ENCODE measurements around the gene CFDP1.
"Not testable (repeated sequence)": the region's sequence is repeated elsewhere in the genome, so short reads cannot be mapped to it uniquely, and the experiment has no call there.

The CFDP1 gene

DNA sequence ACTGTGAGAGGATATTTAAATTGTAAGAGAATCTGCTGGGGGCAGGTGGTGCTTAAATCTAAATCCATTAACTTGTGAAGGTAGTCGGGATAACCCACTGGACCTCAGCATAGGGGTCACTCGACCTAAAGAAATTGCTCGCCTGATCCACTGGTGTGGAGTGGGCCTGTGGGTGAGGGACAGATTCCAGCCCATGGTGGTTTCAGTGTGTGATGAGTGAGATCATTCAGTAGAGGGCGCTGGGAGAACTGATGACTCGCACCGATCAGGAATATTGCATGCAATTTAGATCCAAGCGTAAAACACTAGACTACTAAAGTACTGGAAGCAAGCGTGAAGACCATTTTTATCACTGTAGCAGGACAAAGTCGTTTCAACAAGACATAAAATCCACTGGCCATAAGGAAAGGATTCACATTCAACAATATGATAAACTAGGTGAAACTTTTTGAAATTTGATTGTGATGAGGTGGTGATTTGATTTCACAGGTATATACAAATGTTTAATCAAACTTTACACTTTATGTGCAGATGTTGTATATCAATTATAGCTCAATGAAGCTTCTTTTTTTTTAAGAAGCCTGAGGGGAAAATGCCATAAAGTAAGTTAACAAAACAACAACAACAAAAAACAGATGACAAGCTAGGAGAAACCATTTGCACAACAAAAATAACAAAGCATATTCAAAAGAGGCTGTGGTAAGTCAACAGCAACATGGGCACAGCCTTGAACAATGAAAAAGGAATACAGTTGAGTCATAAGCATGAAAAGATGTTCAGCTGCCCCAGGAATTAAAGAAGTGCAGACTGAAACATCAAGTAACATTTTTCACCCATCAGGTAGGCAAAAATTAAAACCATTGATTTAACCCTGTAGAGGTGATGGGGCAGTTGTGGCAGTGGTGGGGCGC lies 38.7 kb upstream of the CFDP1 start:
- Histone ChIP-seq H3K36me3 (ENCODE audit: insufficient read depth, low read length) (no peaks in the 10 kb centered on the region), H3K4me3 (ENCODE audit: low read depth in 1 of 2, low read length in 2 of 2) (no peak overlapping the region), H3K9me3 (ENCODE audit: low read length) (no peaks in the 10 kb centered on the region), H3K27me3 (ENCODE audit: control insufficient read depth in 1 of 2, insufficient read depth in 2 of 2, low read length in 2 of 2) (no peaks in the 10 kb centered on the region), H3K4me1 (ENCODE audit: insufficient read depth, low read length) (no peaks in the 10 kb centered on the region), H3K27ac (ENCODE audit: low read depth, low read length) (no peak overlapping the region), H3K9ac (ENCODE audit: low read length) (no peak overlapping the region)

DNA sequence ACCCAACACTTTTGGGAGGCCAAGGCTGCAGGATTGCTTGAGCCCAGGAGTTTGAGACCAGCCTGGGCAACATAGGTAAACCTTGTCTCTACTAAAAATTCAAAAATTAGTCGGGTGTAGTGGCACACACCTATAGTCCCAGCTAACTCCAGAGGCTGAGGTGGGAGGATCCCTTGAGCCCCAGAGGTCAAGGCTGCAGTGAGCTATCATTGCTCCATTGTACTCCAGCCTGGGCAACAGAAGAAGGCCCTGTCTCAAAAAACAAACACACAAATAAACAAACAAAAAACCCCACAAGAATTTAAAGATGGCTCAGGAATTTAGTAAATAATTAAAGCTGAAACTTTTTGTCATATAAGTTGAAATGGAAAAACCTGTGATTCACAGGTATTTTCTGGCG lies 33.5 kb upstream of the CFDP1 start:
- no peaks in the 10 kb centered on the region for H3K36me3 ChIP-seq (ENCODE audit: insufficient read depth, low read length)
- H3K27ac ChIP-seq (ENCODE audit: low read depth, low read length) = no peak overlapping the region

DNA sequence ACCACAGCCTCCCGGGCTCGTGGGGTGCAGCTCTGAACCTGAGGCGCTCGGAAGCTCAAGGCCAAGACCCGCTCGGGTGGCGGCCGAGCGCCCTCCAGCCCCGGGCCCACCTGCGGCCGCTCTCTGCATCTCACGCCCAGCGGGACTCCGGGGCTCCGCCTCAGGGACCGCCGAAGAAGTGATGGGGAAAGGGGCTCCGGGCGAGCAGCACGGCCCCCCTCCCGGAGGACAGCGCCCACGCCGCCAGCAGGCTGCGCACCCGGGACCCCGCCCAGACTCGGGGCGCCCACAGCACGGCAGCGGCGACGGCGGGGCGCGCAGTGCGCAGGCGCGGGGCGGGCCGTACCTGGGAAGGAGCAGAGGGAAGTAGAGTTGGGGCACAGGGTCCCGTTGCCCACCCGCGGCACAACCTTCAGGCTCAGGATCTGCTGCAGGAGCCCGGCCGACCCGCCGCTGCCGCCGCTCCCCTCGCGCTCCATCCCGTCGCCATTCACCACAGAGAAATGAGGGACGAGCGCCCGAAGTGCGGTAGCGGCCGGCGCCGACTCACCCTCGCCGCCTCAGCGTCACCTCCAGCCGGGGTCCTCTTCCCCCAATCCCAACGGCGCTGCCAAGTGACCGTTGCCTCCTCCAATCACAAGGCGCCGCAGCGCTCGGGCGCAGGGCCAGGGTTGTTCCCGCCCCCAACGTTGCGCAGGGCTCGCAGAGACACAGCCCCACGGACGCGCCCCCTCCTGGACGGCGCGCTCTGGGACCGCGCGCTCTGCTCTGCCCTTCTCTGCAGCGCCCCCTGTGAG lies 31.0 kb upstream of the CFDP1 start, which contains the start of gene TMEM170A:
TSS of gene TMEM170A (minus strand) at position 568 of the 797 bp plus-strand sequence. CDS start at position 479, 89 bp downstream.
- Histone ChIP-seq H3K9ac (ENCODE audit: low read length) (peak within 1 kb of the TSS; percentile 44), H3K4me1 (ENCODE audit: insufficient read depth, low read length) (peaks cover 5% of the 10 kb centered on the region), H3K27ac (ENCODE audit: low read depth, low read length) (peak within 1 kb of the TSS; percentile 98), H3K4me3 (ENCODE audit: low read depth in 1 of 2, low read length in 2 of 2) (peak within 1 kb of the TSS; percentile 63 to 94), H3K9me3 (ENCODE audit: low read length) (no peaks in the 10 kb centered on the region), H3K36me3 (ENCODE audit: insufficient read depth, low read length) (no peaks in the 10 kb centered on the region), H3K27me3 (ENCODE audit: control insufficient read depth in 1 of 2, insufficient read depth in 2 of 2, low read length in 2 of 2) (no peaks in the 10 kb centered on the region)

More for the DNA sequence above, 33.5 kb upstream of the CFDP1 start:
- peaks cover 1% of the 10 kb centered on the region for H3K4me1 ChIP-seq (ENCODE audit: insufficient read depth, low read length)
- H3K27me3 ChIP-seq (ENCODE audit: control insufficient read depth in 1 of 2, insufficient read depth in 2 of 2, low read length in 2 of 2) = no peaks in the 10 kb centered on the region
- H3K9me3 ChIP-seq (ENCODE audit: low read length) = no peaks in the 10 kb centered on the region
- H3K4me3 ChIP-seq (ENCODE audit: low read depth in 1 of 2, low read length in 2 of 2) = no peak overlapping the region
- no peak overlapping the region for H3K9ac ChIP-seq (ENCODE audit: low read length)

DNA sequence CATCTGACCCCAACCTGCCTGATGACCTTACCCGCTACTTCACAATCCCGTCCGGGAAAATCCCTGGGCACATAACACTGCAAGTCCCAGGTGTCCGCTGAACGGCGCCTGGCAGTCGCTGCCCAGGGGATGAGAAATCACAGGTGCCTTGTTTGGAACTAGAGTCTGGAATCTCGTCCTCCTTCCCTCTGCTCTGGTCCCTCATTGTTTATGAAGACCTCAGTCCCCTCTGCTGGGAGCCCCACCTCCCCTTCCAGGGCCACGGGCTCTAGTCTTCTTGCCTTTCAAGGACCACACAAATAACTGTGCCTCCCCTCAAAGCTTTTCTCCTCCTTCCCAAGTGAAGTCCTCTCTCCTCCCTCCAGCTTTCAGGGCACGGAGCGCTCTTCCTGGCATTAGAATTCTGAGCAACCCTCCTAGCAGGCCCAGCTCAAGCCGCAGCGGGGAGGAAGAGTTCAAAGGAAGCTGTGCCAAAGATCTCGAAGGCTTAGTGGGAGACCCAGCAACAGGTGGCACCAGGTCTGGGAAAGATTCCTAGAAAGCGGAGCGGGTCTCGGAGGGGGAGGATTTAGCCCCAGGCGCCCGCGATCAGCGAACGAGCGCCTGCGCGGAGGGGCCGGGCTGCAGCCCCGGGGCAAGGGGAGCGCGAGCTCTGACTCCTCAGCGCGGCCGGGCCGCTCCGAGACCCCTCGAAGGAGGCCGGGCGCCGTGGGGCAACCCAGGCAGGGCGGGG lies 30.3 kb upstream of the CFDP1 start:
- H3K27me3 ChIP-seq (ENCODE audit: control insufficient read depth in 1 of 2, insufficient read depth in 2 of 2, low read length in 2 of 2); H3K9me3 ChIP-seq (ENCODE audit: low read length); H3K36me3 ChIP-seq (ENCODE audit: insufficient read depth, low read length); H3K4me1 ChIP-seq (ENCODE audit: insufficient read depth, low read length): not testable (repeated sequence)
- Histone ChIP-seq H3K4me3 (ENCODE audit: low read depth in 1 of 2, low read length in 2 of 2) (peak overlapping the region; percentile 63 to 94), H3K27ac (ENCODE audit: low read depth, low read length) (peak overlapping the region; percentile 98), H3K9ac (ENCODE audit: low read length) (peak overlapping the region; percentile 44)

DNA sequence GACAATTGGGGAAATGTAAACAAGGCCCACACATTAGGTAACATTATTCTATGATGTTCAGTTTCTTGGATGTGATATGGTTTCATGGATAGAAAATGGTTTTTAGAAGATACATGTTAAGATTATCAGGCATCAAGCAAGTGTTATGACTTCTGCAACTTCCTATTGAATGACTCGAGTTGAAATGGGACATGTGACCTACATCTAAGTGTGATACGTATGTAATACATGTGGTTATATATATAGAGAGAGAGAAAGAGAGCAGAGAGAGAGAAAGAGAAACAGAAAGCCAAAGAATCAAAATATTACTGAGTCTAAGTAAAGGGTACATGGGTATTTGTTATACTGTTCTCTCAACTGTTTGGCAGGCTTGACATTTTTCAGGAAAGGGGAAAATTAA lies 29.5 kb upstream of the CFDP1 start:
- no peak overlapping the region for H3K27ac ChIP-seq (ENCODE audit: low read depth, low read length)
- H3K4me3 ChIP-seq (ENCODE audit: low read depth in 1 of 2, low read length in 2 of 2) = peak overlapping the region in 1 of 2 donors; percentile 63
- H3K9ac ChIP-seq (ENCODE audit: low read length) = no peak overlapping the region
- H3K36me3 ChIP-seq (ENCODE audit: insufficient read depth, low read length) = no peaks in the 10 kb centered on the region
- H3K9me3 ChIP-seq (ENCODE audit: low read length) = no peaks in the 10 kb centered on the region
- peaks cover 5% of the 10 kb centered on the region for H3K4me1 ChIP-seq (ENCODE audit: insufficient read depth, low read length)
- no peaks in the 10 kb centered on the region for H3K27me3 ChIP-seq (ENCODE audit: control insufficient read depth in 1 of 2, insufficient read depth in 2 of 2, low read length in 2 of 2)

DNA sequence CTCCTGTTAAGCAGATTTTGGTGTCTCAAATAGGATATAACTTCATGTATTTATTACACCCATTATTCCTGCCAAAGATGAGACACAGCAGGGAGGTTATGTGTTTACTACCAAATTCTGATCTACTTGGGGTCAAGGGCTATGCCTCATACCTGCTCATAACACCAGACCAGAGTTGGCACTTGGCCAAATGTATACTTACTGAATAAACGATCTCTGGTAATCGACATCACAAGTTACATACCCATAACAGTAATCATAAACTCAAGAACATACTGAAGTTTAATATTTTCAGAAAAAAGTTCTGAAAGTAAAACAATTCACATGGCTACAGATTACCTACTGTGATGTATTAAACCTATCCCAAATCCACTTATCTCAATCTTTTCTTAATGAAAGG lies 28.3 kb upstream of the CFDP1 start:
- no peak overlapping the region for H3K27ac ChIP-seq (ENCODE audit: low read depth, low read length)
- no peak overlapping the region for H3K9ac ChIP-seq (ENCODE audit: low read length)
- H3K4me1 ChIP-seq (ENCODE audit: insufficient read depth, low read length) = peaks cover 5% of the 10 kb centered on the region
- no peak overlapping the region for H3K4me3 ChIP-seq (ENCODE audit: low read depth in 1 of 2, low read length in 2 of 2)
- H3K36me3 ChIP-seq (ENCODE audit: insufficient read depth, low read length) = no peaks in the 10 kb centered on the region
- H3K9me3 ChIP-seq (ENCODE audit: low read length) = no peaks in the 10 kb centered on the region
- H3K27me3 ChIP-seq (ENCODE audit: control insufficient read depth in 1 of 2, insufficient read depth in 2 of 2, low read length in 2 of 2) = no peaks in the 10 kb centered on the region

DNA sequence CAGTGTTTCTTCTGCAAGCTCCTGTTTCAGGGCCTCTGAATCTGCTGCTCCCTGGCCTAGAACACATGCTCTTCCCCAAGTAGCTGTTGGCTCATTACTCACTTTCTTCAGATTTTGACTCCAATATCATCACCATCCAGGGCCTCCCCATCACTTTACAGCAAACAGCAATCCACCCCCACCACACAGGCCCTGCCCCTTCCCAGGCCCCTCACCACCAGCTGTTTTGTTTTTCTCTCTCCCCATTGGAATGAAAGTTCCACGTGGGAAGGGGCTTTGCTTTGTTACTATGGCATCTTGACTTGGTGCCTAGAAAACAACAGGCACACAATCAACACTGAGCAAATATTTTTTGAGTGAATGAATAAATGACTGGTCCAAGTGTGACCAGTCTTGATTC lies 27.1 kb upstream of the CFDP1 start:
- no peak overlapping the region for H3K4me3 ChIP-seq (ENCODE audit: low read depth in 1 of 2, low read length in 2 of 2)
- H3K9ac ChIP-seq (ENCODE audit: low read length) = no peak overlapping the region
- H3K36me3 ChIP-seq (ENCODE audit: insufficient read depth, low read length) = no peaks in the 10 kb centered on the region
- H3K9me3 ChIP-seq (ENCODE audit: low read length) = no peaks in the 10 kb centered on the region
- peaks cover 5% of the 10 kb centered on the region for H3K4me1 ChIP-seq (ENCODE audit: insufficient read depth, low read length)
- no peaks in the 10 kb centered on the region for H3K27me3 ChIP-seq (ENCODE audit: control insufficient read depth in 1 of 2, insufficient read depth in 2 of 2, low read length in 2 of 2)
- H3K27ac ChIP-seq (ENCODE audit: low read depth, low read length) = no peak overlapping the region

DNA sequence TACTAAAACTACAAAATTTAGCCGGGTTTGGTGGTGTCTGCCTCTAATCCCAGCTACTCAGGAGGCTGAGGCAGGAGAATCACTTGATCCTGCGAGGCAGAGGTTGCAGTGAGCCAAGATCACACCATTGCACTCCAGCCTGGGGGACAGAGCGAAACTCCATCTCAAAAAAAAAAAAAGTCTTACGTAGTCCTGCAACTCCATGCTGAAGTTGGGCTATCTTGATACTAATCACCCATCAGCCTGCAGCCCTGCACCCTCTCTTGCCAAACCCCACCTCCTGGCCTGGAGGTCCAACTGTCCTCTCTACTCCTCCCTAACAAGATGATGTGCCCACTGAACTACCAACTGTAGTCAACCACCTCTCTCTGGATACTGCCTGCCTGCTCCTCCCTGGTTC lies 26.4 kb upstream of the CFDP1 start:
- H3K27ac ChIP-seq (ENCODE audit: low read depth, low read length) = no peak overlapping the region
- peaks cover 5% of the 10 kb centered on the region for H3K4me1 ChIP-seq (ENCODE audit: insufficient read depth, low read length)
- no peaks in the 10 kb centered on the region for H3K9me3 ChIP-seq (ENCODE audit: low read length)
- no peak overlapping the region for H3K4me3 ChIP-seq (ENCODE audit: low read depth in 1 of 2, low read length in 2 of 2)
- H3K9ac ChIP-seq (ENCODE audit: low read length) = no peak overlapping the region
- no peaks in the 10 kb centered on the region for H3K27me3 ChIP-seq (ENCODE audit: control insufficient read depth in 1 of 2, insufficient read depth in 2 of 2, low read length in 2 of 2)
- H3K36me3 ChIP-seq (ENCODE audit: insufficient read depth, low read length) = no peaks in the 10 kb centered on the region

DNA sequence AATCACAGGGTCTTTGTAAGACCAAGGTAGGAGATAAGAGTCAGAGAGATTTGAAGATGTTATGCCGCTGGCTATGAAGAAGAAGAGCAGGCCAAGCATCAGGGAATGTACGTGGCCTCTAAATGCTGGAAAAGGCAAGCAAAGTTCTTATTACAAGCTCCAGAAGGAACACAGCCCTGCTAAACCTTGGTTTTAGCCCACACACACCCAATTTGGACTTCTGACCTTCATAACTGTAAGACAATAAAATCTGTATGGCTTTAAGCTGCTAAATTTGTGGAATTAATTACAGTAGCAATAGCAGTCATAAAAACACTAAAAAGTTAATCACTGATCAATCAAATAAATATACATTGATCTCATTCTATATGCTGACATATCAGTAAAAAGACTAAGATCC lies 25.1 kb upstream of the CFDP1 start:
- Histone ChIP-seq H3K9ac (ENCODE audit: low read length) (no peak overlapping the region), H3K4me1 (ENCODE audit: insufficient read depth, low read length) (peaks cover 5% of the 10 kb centered on the region), H3K9me3 (ENCODE audit: low read length) (no peaks in the 10 kb centered on the region), H3K27me3 (ENCODE audit: control insufficient read depth in 1 of 2, insufficient read depth in 2 of 2, low read length in 2 of 2) (no peaks in the 10 kb centered on the region), H3K27ac (ENCODE audit: low read depth, low read length) (no peak overlapping the region), H3K4me3 (ENCODE audit: low read depth in 1 of 2, low read length in 2 of 2) (no peak overlapping the region), H3K36me3 (ENCODE audit: insufficient read depth, low read length) (no peaks in the 10 kb centered on the region)

DNA sequence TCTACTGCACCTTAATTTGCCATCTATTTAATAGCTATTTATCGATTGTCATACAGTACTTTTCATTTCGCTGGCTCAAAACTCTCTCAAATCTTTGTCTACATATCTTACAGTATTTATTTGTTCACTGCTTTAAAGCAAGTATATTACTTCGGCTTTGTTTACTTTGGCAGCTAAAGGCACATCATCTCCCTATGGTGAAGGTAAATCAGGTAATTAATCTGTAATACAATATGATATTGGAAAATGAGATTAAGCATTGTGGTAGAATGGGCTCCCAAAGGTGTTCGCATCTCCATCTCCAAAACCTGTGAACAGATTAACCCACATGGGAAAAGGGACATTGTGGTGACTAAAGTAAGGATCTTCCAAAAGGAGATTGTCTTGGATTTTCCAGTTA lies 24.7 kb upstream of the CFDP1 start:
- peaks cover 5% of the 10 kb centered on the region for H3K4me1 ChIP-seq (ENCODE audit: insufficient read depth, low read length)
- no peaks in the 10 kb centered on the region for H3K27me3 ChIP-seq (ENCODE audit: control insufficient read depth in 1 of 2, insufficient read depth in 2 of 2, low read length in 2 of 2)
- no peak overlapping the region for H3K9ac ChIP-seq (ENCODE audit: low read length)
- H3K9me3 ChIP-seq (ENCODE audit: low read length) = no peaks in the 10 kb centered on the region
- H3K27ac ChIP-seq (ENCODE audit: low read depth, low read length) = no peak overlapping the region
- no peak overlapping the region for H3K4me3 ChIP-seq (ENCODE audit: low read depth in 1 of 2, low read length in 2 of 2)
- no peaks in the 10 kb centered on the region for H3K36me3 ChIP-seq (ENCODE audit: insufficient read depth, low read length)

DNA sequence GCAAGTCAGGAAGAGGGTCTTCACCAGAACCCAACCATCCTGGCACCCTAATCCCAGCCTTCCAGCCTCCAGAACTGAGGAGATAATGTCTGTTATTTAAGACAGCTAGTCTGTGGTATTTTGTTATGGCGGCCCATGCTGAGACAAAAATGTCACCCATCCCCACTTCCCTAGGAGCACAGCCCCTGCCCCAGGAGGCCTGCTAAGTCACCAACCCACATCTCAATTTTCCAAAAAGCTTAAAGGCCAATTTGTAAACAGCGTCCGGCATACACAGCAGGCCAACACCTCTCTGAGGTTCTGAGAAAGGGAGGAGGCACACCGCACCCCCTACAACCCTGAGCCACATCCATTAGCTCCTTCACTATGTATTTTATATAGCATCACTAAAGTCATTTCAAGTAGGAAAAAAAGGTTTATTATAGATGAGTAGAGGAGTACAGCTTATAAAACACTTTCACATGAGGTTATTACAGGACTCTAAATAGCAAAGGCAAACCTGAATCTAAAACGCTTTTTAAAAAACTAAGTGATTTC lies 24.2 kb upstream of the CFDP1 start:
- Histone ChIP-seq H3K36me3 (ENCODE audit: insufficient read depth, low read length) (no peaks in the 10 kb centered on the region), H3K27me3 (ENCODE audit: control insufficient read depth in 1 of 2, insufficient read depth in 2 of 2, low read length in 2 of 2) (no peaks in the 10 kb centered on the region), H3K9me3 (ENCODE audit: low read length) (no peaks in the 10 kb centered on the region), H3K4me1 (ENCODE audit: insufficient read depth, low read length) (peaks cover 5% of the 10 kb centered on the region), H3K27ac (ENCODE audit: low read depth, low read length) (no peak overlapping the region), H3K4me3 (ENCODE audit: low read depth in 1 of 2, low read length in 2 of 2) (no peak overlapping the region), H3K9ac (ENCODE audit: low read length) (no peak overlapping the region)
